GM12875 (cell line): ENCODE results near the gene SIGLEC1.

Experiments
- H3K4me3 ChIP-seq: one replicate; pipeline ENCODE4 v1.5.1; 2011; ENCODE audit warnings: low read depth, low read length, control low read depth
- CTCF ChIP-seq: IDR thresholded peaks from 2 replicates; pipeline ENCODE4 v1.5.1; 2011; ENCODE audit warnings: low read depth, mild to moderate bottlenecking, control low read depth, inconsistent platforms, low read length, moderate library complexity, borderline replicate concordance; ENCODE audit not compliant: insufficient read depth

Gene SIGLEC1

GRCh38 chr20:3686867-3687321 lies 25.5 kb downstream of the SIGLEC1 start:
- no peak overlapping the region for H3K4me3 ChIP-seq
- no peak for TF ChIP-seq CTCF

GRCh38 chr20:3686421-3686820 lies 26.0 kb downstream of the SIGLEC1 start:
- no peak overlapping the region for H3K4me3 ChIP-seq
- no peak for TF ChIP-seq CTCF

GRCh38 chr20:3685341-3685740 lies 27.1 kb downstream of the SIGLEC1 start:
- TF ChIP-seq CTCF = no peak

GRCh38 chr20:3681931-3682781 lies 30.2 kb downstream of the SIGLEC1 start, which contains the start of gene ADAM33:
Gene ADAM33, minus strand, starts transcription at chr20:3682010. Its CDS starts 6 bp downstream, at chr20:3682004.
- TF ChIP-seq CTCF = no peak
- H3K4me3 ChIP-seq = no peak within 1 kb of the TSS

More at GRCh38 chr20:3685341-3685740, 27.1 kb downstream of the SIGLEC1 start:
- H3K4me3 ChIP-seq = no peak overlapping the region

- TF ChIP-seq CTCF = no peak
- H3K4me3 ChIP-seq = no peak overlapping the region
Observed at GRCh38 chr20:3681352-3681930, 31.0 kb downstream of the SIGLEC1 start.

GRCh38 chr20:3680701-3681351 lies 31.6 kb downstream of the SIGLEC1 start:
- TF ChIP-seq CTCF = no peak
- H3K4me3 ChIP-seq = no peak overlapping the region
